Measurements from ENCODE around the gene C3orf18. TPM values are rescaled to one million over a fixed set of nuclear protein-coding genes. Genes with fewer than 3 reads are reported as not detected.
"Not testable (repeated sequence)": the region's sequence is repeated elsewhere in the genome, so short reads cannot be mapped to it uniquely, and the experiment has no call there.

Gene C3orf18
- total RNA-seq, 2 experiments from 2014 or later = 16.7 to 17.0 TPM

- no peak for DNase-seq
- CTCF ChIA-PET = interaction anchor here (1.5 to 1.6 kb wide), 2 partner anchors 26 to 80 kb away, joined by 4 to 10 read pairs; no protein-coding TSS in a partner anchor
- Mint-ChIP-seq H3K36me3 (no peaks in the 10 kb centered on the region), H3K27me3 (no peaks in the 10 kb centered on the region), H3K27ac (no peak overlapping the region), H3K9me3 (no peaks in the 10 kb centered on the region), H3K4me3 (no peak overlapping the region), H3K4me1 (ENCODE audit: low read depth) (no peaks in the 10 kb centered on the region)
- intact Hi-C loops (cut with micrococcal nuclease) = no loop called here
- POLR2A ChIA-PET = no interaction called here
Observed at GRCh38 chr3:50516440-50516871, 51.1 kb downstream of the C3orf18 start.

GRCh38 chr3:50515565-50516439 lies 51.7 kb downstream of the C3orf18 start:
- Mint-ChIP-seq H3K36me3 (no peaks in the 10 kb centered on the region), H3K4me1 (ENCODE audit: low read depth) (no peaks in the 10 kb centered on the region), H3K27me3 (no peaks in the 10 kb centered on the region), H3K27ac (no peak overlapping the region), H3K4me3 (no peak overlapping the region), H3K9me3 (no peaks in the 10 kb centered on the region)
- ChIA-PET CTCF (interaction anchor here (1.6 kb wide), 1 partner anchor 27 kb away, joined by 10 read pairs; no protein-coding TSS in a partner anchor), POLR2A (no interaction called here)
- intact Hi-C loops (cut with micrococcal nuclease) = no loop called here
- peak; percentile 21 for DNase-seq

- DNase-seq; intact Hi-C loops (cut with micrococcal nuclease); H3K9me3 Mint-ChIP-seq; CTCF ChIA-PET; H3K27ac Mint-ChIP-seq; H3K27me3 Mint-ChIP-seq; H3K4me1 Mint-ChIP-seq (ENCODE audit: low read depth); H3K4me3 Mint-ChIP-seq; POLR2A ChIA-PET; H3K36me3 Mint-ChIP-seq: not testable (repeated sequence)
Observed at GRCh38 chr3:50512908-50513307, 54.6 kb downstream of the C3orf18 start.

- ChIA-PET CTCF (no interaction called here), POLR2A (no interaction called here)
- no peaks in the 10 kb centered on the region for H3K9me3 Mint-ChIP-seq
- no peaks in the 10 kb centered on the region for H3K4me1 Mint-ChIP-seq (ENCODE audit: low read depth)
- no peak overlapping the region for H3K4me3 Mint-ChIP-seq
- DNase-seq = no peak
- no peaks in the 10 kb centered on the region for H3K36me3 Mint-ChIP-seq
- H3K27ac Mint-ChIP-seq = no peak overlapping the region
- no peaks in the 10 kb centered on the region for H3K27me3 Mint-ChIP-seq
- intact Hi-C loops (cut with micrococcal nuclease) = no loop called here
Observed at GRCh38 chr3:50512131-50512530, 55.4 kb downstream of the C3orf18 start.

- Mint-ChIP-seq H3K4me1 (ENCODE audit: low read depth) (no peaks in the 10 kb centered on the region), H3K27me3 (no peaks in the 10 kb centered on the region), H3K9me3 (no peaks in the 10 kb centered on the region), H3K4me3 (no peak overlapping the region), H3K36me3 (no peaks in the 10 kb centered on the region), H3K27ac (no peak overlapping the region)
- CTCF ChIA-PET = interaction anchor here (3.1 kb wide), 1 partner anchor 32 kb away, joined by 11 read pairs; no protein-coding TSS in a partner anchor
- intact Hi-C loops (cut with micrococcal nuclease) = no loop called here
- POLR2A ChIA-PET = no interaction called here
- no peak for DNase-seq
Observed at GRCh38 chr3:50510325-50510724, 57.2 kb downstream of the C3orf18 start.

GRCh38 chr3:50509715-50510114 lies 57.8 kb downstream of the C3orf18 start:
- H3K4me1 Mint-ChIP-seq (ENCODE audit: low read depth) = no peaks in the 10 kb centered on the region
- no peak overlapping the region for H3K27ac Mint-ChIP-seq
- no peaks in the 10 kb centered on the region for H3K9me3 Mint-ChIP-seq
- H3K4me3 Mint-ChIP-seq = no peak overlapping the region
- CTCF ChIA-PET = interaction anchor here (1.3 to 3.1 kb wide), 2 partner anchors 33 to 73 kb away, joined by 3 to 11 read pairs; no protein-coding TSS in a partner anchor
- H3K27me3 Mint-ChIP-seq = no peaks in the 10 kb centered on the region
- no peaks in the 10 kb centered on the region for H3K36me3 Mint-ChIP-seq
- no peak for DNase-seq
- POLR2A ChIA-PET = no interaction called here
- intact Hi-C loops (cut with micrococcal nuclease) = no loop called here

- no peak for DNase-seq
- no peak overlapping the region for H3K27ac Mint-ChIP-seq
- CTCF ChIA-PET = interaction anchor here (1.3 to 3.1 kb wide), 2 partner anchors 33 to 72 kb away, joined by 3 to 11 read pairs; no protein-coding TSS in a partner anchor
Observed at GRCh38 chr3:50508821-50509220, 58.7 kb downstream of the C3orf18 start.

More at GRCh38 chr3:50508821-50509220, 58.7 kb downstream of the C3orf18 start:
- POLR2A ChIA-PET = no interaction called here
- Mint-ChIP-seq H3K4me3 (no peak overlapping the region), H3K9me3 (no peaks in the 10 kb centered on the region), H3K27me3 (peaks cover 3% of the 10 kb centered on the region), H3K36me3 (no peaks in the 10 kb centered on the region), H3K4me1 (ENCODE audit: low read depth) (no peaks in the 10 kb centered on the region)
- intact Hi-C loops (cut with micrococcal nuclease) = no loop called here

Other genes with a start within 250 kb of the C3orf18 start
- 1 to 10 TPM; 4.8 to 5.7 TPM for gene HYAL2, start 245.0 kb downstream of the C3orf18 start, total RNA-seq
- 10 to 100 TPM; 18.7 to 19.7 TPM for gene TUSC2, start 239.5 kb downstream of the C3orf18 start, total RNA-seq
- gene RASSF1, start 226.9 kb downstream of the C3orf18 start, total RNA-seq = 10 to 100 TPM; 48.8 to 52.6 TPM
- under 1 TPM; 0.94 to 1.00 TPM for gene ZMYND10, start 222.0 kb downstream of the C3orf18 start, total RNA-seq
- gene NPRL2, start 217.0 kb downstream of the C3orf18 start, total RNA-seq = 10 to 100 TPM; 33.2 to 35.8 TPM
- gene CYB561D2, start 216.9 kb downstream of the C3orf18 start, total RNA-seq = 10 to 100 TPM; 17.8 to 20.1 TPM
- 10 to 100 TPM; 16.0 TPM for gene TMEM115, start 208.2 kb downstream of the C3orf18 start, total RNA-seq
- under 1 TPM; 0.63 to 0.69 TPM for gene CACNA2D2, start 64.1 kb downstream of the C3orf18 start, total RNA-seq
- gene HEMK1, start 1.8 kb upstream of the C3orf18 start, total RNA-seq = 10 to 100 TPM; 78.7 to 82.6 TPM
- 100 to 1,000 TPM; 319 TPM for gene CISH, start 44.0 kb upstream of the C3orf18 start, total RNA-seq
- 100 to 1,000 TPM; 186 to 187 TPM for gene MAPKAPK3, start 49.4 kb upstream of the C3orf18 start, total RNA-seq
- 1 to 10 TPM; 2.7 to 2.9 TPM for gene DOCK3, start 107.2 kb upstream of the C3orf18 start, total RNA-seq

Measured in activated CD4-positive, alpha-beta memory T cell treated with anti-CD3 and anti-CD28 coated beads for 36 hours (primary cell).